Naive thymus-derived CD4-positive, alpha-beta T cell (primary cell): ENCODE measurements around the gene GCSH. TPM values are rescaled to one million over a fixed set of nuclear protein-coding genes. Genes with fewer than 3 reads are reported as not detected.

Source experiments
- ATAC-seq: fragments of 150-1000 bp; cut with Tn5 transposase; 2 replicates; pipeline ENCODE4 v1.10.0; 2021; ENCODE audit warnings: mild to moderate bottlenecking, moderate library complexity
- CTCF ChIA-PET: fragments of 350-600 bp; sonication (Branson Sonifier 250); formaldehyde crosslinking; loops from one replicate; lab custom pipeline; 2021; ENCODE audit warnings: antibody characterized with exemption; lab: Charles Lee
- POLR2A ChIA-PET: fragments of 350-600 bp; sonication (Branson Sonifier 250); formaldehyde crosslinking; loops from one replicate; lab custom pipeline; 2021; ENCODE audit warnings: antibody characterized with exemption, inconsistent platforms; lab: Charles Lee
- DNase-seq, 9 donors: peaks; one replicate each; pipeline versions ENCODE4 v3.0.0 to v3.0.0-alpha.2; 2020 to 2022; ENCODE audit warnings: mixed read lengths in 1 of 9
- H3K27ac ChIP-seq: one replicate; pipeline ENCODE4 v1.7.0; 2013; ENCODE audit warnings: mild to moderate bottlenecking, low read depth, low read length, moderate library complexity
- H3K27me3 ChIP-seq, 2 donors: one replicate each; pipeline ENCODE4 v1.7.0; 2013; ENCODE audit warnings: low read length in 2 of 2, mild to moderate bottlenecking in 2 of 2, moderate library complexity in 2 of 2; ENCODE audit not compliant: control insufficient read depth in 2 of 2, insufficient read depth in 2 of 2
- H3K36me3 ChIP-seq, 3 experiments: 1 replicate in 2 of 3; 2 replicates in 1 of 3; pipeline ENCODE4 v1.7.0; 2013; ENCODE audit warnings: low read length in 3 of 3, mild to moderate bottlenecking in 3 of 3, moderate library complexity in 1 of 3; ENCODE audit not compliant: insufficient read depth in 3 of 3, control insufficient read depth in 2 of 3
- H3K4me1 ChIP-seq, 2 donors: one replicate each; pipeline ENCODE4 v1.7.0; 2013; ENCODE audit warnings: low read length in 2 of 2, mild to moderate bottlenecking in 2 of 2, moderate library complexity in 1 of 2; ENCODE audit not compliant: control insufficient read depth in 2 of 2, insufficient read depth in 2 of 2
- H3K4me3 ChIP-seq: 2 replicates; pipeline ENCODE4 v1.7.0; 2013; ENCODE audit warnings: mild to moderate bottlenecking, low read length
- H3K9me3 ChIP-seq, 3 experiments: 1 replicate in 2 of 3; 2 replicates in 1 of 3; pipeline ENCODE4 v1.7.0; 2013; ENCODE audit warnings: low read length in 3 of 3; ENCODE audit not compliant: control insufficient read depth in 2 of 3
- H3K27ac Mint-ChIP-seq, 9 donors: one replicate each; pipeline ENCODE4 v1.8.0; 2020 to 2022; ENCODE audit warnings: mixed read lengths in 9 of 9, mild to moderate bottlenecking in 8 of 9, moderate library complexity in 5 of 9, inconsistent platforms in 2 of 9
- H3K27me3 Mint-ChIP-seq, 5 donors: one replicate each; pipeline ENCODE4 v1.8.0; 2021 to 2022; ENCODE audit warnings: mixed read lengths in 5 of 5, mild to moderate bottlenecking in 1 of 5
- H3K36me3 Mint-ChIP-seq, 5 donors: one replicate each; pipeline ENCODE4 v1.8.0; 2020 to 2022; ENCODE audit warnings: mixed read lengths in 5 of 5, mild to moderate bottlenecking in 3 of 5, inconsistent platforms in 1 of 5
- H3K4me1 Mint-ChIP-seq, 7 donors: one replicate each; pipeline ENCODE4 v1.8.0; 2020 to 2022; ENCODE audit warnings: mixed read lengths in 7 of 7, mild to moderate bottlenecking in 3 of 7, inconsistent platforms in 1 of 7
- H3K4me3 Mint-ChIP-seq, 10 donors: one replicate each; pipeline ENCODE4 v1.8.0; 2020 to 2022; ENCODE audit warnings: mild to moderate bottlenecking in 10 of 10, mixed read lengths in 10 of 10, moderate library complexity in 6 of 10, inconsistent platforms in 2 of 10
- H3K9me3 Mint-ChIP-seq, 11 donors: one replicate each; pipeline ENCODE4 v1.8.0; 2020 to 2022; ENCODE audit warnings: mixed read lengths in 11 of 11, mild to moderate bottlenecking in 4 of 11, inconsistent platforms in 1 of 11, moderate library complexity in 1 of 11
- intact Hi-C, 2 donors: fragments of 100-400 bp; cut with micrococcal nuclease; formaldehyde crosslinking; loops; one replicate each; pipeline ENCODE4 v1.15.1; 2023
- polyA plus RNA-seq, 2 donors: library from polyadenylated mRNA; unstranded; fragments of 300-500 nt; fragmentation: Illumina TruSeq; gene quantifications; one replicate each; pipeline ENCODE4 v1.2.3, GENCODE V29; 2021
- total RNA-seq, 6 experiments: library from RNA in 5 of 6; stranded (reverse) in 5 of 6; gene quantifications; 1 replicate in 5 of 6; 2 replicates in 1 of 6; pipeline ENCODE4 v1.2.3 and lab custom pipeline; 2021 to 2026

The GCSH gene
- total RNA-seq, result 1 to 10 TPM; 1.5 to 7.5 (median 4.9) TPM
- polyA plus RNA-seq, result 10 to 100 TPM in 1 of 2 donors, 1 to 10 TPM in 1; 9.7 to 10.7 TPM
- total RNA-seq (lab: John Stamatoyannopoulos, UW), result 0.40 reads per million

DNA sequence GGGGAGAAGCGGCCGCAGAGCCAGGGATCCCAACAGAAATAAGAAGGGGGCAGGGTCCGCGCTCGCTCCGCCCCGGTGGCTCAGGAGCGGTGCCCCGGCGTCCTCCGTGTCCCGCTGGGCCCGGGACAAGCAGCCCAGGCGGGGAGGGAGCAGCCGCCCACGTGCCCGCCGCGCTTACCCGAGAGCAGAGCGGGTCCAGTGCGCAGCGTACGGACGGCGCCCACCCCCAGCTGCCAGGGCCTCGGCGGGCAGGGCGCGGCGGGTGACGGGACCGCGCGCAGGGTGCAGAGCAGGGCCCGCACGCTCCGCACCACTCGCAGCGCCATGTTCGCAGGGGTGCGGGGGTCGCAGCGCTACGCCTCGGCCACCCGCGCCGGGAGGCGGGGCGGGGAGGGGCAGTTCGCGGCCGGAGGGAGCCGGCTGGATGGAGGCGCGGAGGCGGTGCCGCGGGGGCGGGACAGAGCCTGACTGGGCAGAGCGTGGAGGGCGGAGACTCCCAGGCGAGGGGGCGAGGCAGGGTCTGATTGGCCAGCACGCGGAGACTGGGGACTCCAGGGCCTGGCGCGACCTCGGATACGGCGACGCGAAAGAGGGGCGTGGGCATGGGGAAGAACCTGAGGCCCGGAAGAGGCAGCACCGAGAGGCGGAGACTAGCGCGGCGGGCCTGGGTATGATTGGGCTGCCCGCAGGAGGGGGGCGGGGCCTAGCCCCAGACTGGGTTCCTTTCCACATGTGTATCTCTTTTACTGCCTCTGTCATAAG is at the start of gene GCSH:
TSS of gene GCSH (minus strand) at position 443 of the 762 bp plus-strand sequence. CDS start at position 326, 117 bp downstream.
- POLR2A ChIA-PET, result no interaction called here
- H3K9me3 ChIP-seq, result no peaks in the 10 kb centered on the region
- H3K27me3 ChIP-seq, result no peaks in the 10 kb centered on the region
- peak within 1 kb of the TSS; percentile 67 for H3K27ac ChIP-seq
- Mint-ChIP-seq H3K4me1 (peaks cover 3 to 19% (median 9%) of the 10 kb centered on the region in 7 donors), H3K27me3 (no peaks in the 10 kb centered on the region), H3K9me3 (peaks cover 0 to 4% (median 0%) of the 10 kb centered on the region in 11 donors), H3K27ac (peak within 1 kb of the TSS; percentile 45 to 87 (median 71)), H3K36me3 (peaks cover 0 to 4% (median 0%) of the 10 kb centered on the region in 5 donors), H3K4me3 (peak within 1 kb of the TSS; percentile 72 to 93 (median 82))
- no peaks in the 10 kb centered on the region for H3K36me3 ChIP-seq
- intact Hi-C loops, result loop anchor here (1.0 to 10.0 kb wide), 9 partner anchors 19 to 651 kb away; partner anchors contain the start of genes ATMIN (in 2 of the 2), C16orf46 (in 2 of the 2), CENPN (in 2 of the 2) and CMIP (in 1 of the 2)
- CTCF ChIA-PET, result interaction anchor here (0.9 kb wide), 1 partner anchor 60 kb away, joined by 3 read pairs; the partner anchor contains the start of gene ATMIN
- H3K4me3 ChIP-seq, result peak within 1 kb of the TSS; percentile 71
- H3K4me1 ChIP-seq, result peaks cover 0 to 6% of the 10 kb centered on the region in 2 donors
- ATAC-seq (peak; percentile 98), DNase-seq (peak; percentile 94 to 99 (median 98))

DNA sequence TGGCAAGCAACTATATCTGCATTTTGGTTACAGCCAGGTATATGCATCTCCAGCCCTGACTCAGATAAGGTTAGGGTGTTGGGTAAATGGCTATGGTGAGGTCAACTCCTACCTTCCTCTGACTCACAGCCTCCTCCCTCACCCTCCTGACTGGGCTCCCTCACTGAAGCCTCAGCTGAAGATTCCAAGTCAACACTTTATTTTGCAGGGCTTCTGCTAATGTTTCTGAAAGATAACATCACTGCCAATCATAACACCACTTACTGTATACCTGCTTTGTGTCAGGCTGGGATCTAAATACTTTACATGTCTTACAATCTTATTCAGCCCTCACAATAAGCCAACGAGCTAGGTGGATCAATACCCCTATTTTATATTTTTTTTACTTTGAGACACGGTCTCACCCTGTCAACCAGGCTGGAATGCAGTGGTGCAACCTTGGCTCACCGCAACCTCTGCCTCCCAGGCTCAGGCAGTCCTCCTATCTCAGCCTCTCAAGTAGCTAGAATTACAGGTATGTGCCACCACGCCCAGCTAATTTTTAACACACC is 47.8 kb upstream of the GCSH start:
- H3K27ac Mint-ChIP-seq, result no peak overlapping the region
- ATAC-seq, result no peak
- POLR2A ChIA-PET, result no interaction called here

DNA sequence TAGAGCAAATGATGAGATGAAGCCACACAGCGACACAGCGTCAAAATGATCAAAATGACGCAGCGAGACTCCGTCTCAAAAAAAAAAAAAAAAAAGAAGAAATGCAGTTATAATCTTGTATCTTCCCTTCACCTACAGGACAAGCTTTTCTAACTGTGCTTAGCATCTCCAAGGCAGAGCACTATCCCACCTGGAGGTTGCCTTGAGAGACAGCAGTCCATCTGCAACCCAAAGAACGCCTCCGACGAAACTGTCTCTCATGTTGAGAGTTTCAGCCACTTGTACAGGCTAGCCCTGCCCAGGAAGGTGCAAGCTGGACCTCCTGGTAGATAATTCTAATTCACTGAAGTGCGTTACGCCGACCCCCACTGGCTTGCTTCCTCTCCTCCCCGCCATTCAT is 46.7 kb upstream of the GCSH start:
- intact Hi-C loops, result no loop called here

More for the DNA sequence above, 47.8 kb upstream of the GCSH start:
- H3K27me3 ChIP-seq, result no peaks in the 10 kb centered on the region
- H3K36me3 ChIP-seq, result no peaks in the 10 kb centered on the region
- Mint-ChIP-seq H3K27me3 (peaks cover 2 to 17% (median 6%) of the 10 kb centered on the region in 5 donors), H3K4me1 (no peaks in the 10 kb centered on the region), H3K9me3 (peaks cover 0 to 3% (median 0%) of the 10 kb centered on the region in 11 donors), H3K4me3 (no peak overlapping the region), H3K36me3 (no peaks in the 10 kb centered on the region)
- no peaks in the 10 kb centered on the region for H3K9me3 ChIP-seq
- CTCF ChIA-PET, result interaction anchor here (0.6 to 0.7 kb wide), 2 partner anchors 91 to 1245 kb away, joined by 3 to 4 read pairs; no protein-coding TSS in a partner anchor
- no peak for DNase-seq
- no peak overlapping the region for H3K27ac ChIP-seq
- H3K4me3 ChIP-seq, result no peak overlapping the region
- no peaks in the 10 kb centered on the region for H3K4me1 ChIP-seq
- intact Hi-C loops, result no loop called here

DNA sequence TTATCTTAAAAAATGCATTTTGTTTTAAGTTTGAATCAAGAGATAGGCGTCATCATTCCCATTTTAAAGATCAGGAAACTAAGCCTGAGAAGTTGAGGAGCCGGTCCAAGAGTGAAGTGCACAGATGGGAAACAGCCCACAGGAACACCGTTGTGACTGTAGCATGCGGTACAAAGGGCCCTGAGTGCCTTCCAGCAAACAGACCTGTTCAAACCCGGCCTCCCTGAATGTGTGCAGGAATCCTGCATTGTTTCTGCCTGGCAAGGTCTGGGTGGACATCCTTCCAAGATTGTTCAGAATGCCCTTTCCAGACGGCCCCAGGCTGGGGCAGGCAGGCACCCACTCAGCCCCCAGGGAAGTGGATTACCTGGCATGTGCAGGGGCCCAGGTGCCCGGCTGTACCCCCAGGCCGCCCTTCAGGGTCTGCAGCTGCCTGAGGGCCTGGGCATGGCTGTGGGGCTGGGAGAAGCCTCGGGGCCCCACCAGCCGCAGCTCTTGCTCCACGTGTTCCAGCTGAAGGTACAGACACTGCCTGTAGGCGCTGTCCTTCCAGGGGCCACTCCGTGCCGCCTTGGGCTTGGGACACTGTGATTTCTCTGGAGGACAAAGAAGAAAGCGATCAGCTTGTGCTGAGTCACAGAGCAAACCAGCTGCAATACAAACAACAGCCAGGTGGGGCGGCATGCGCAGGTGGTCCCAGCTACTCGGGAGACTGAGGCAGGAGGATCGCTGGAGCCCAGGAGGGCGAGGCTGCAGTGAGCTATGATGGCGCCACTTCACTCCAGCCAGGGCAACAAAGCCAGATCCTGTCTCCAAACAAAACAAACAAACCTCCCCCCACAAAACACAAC is 45.0 kb upstream of the GCSH start:
- no peaks in the 10 kb centered on the region for H3K27me3 ChIP-seq
- ATAC-seq, result no peak
- no peak for DNase-seq
- ChIA-PET POLR2A (no interaction called here), CTCF (no interaction called here)
- Mint-ChIP-seq H3K36me3 (no peaks in the 10 kb centered on the region), H3K27me3 (peaks cover 2 to 11% (median 6%) of the 10 kb centered on the region in 5 donors), H3K9me3 (peaks cover 0 to 1% (median 0%) of the 10 kb centered on the region in 11 donors), H3K4me3 (no peak overlapping the region), H3K4me1 (no peaks in the 10 kb centered on the region), H3K27ac (no peak overlapping the region)
- no peaks in the 10 kb centered on the region for H3K4me1 ChIP-seq
- H3K36me3 ChIP-seq, result no peaks in the 10 kb centered on the region
- no peak overlapping the region for H3K4me3 ChIP-seq
- intact Hi-C loops, result no loop called here
- H3K9me3 ChIP-seq, result no peaks in the 10 kb centered on the region
- no peak overlapping the region for H3K27ac ChIP-seq

More for the DNA sequence above, 46.7 kb upstream of the GCSH start:
- H3K27me3 Mint-ChIP-seq, result peaks cover 2 to 17% (median 6%) of the 10 kb centered on the region in 5 donors
- H3K27me3 ChIP-seq, result no peaks in the 10 kb centered on the region
- CTCF ChIA-PET, result no interaction called here
- H3K4me3 ChIP-seq, result no peak overlapping the region
- H3K4me1 Mint-ChIP-seq, result no peaks in the 10 kb centered on the region
- H3K9me3 Mint-ChIP-seq, result peaks cover 0 to 3% (median 0%) of the 10 kb centered on the region in 11 donors
- no peak overlapping the region for H3K27ac Mint-ChIP-seq
- no peaks in the 10 kb centered on the region for H3K36me3 Mint-ChIP-seq
- no peaks in the 10 kb centered on the region for H3K9me3 ChIP-seq
- H3K4me1 ChIP-seq, result no peaks in the 10 kb centered on the region
- no peak overlapping the region for H3K4me3 Mint-ChIP-seq
- DNase-seq (no peak), ATAC-seq (no peak)
- H3K27ac ChIP-seq, result no peak overlapping the region
- POLR2A ChIA-PET, result no interaction called here
- no peaks in the 10 kb centered on the region for H3K36me3 ChIP-seq

DNA sequence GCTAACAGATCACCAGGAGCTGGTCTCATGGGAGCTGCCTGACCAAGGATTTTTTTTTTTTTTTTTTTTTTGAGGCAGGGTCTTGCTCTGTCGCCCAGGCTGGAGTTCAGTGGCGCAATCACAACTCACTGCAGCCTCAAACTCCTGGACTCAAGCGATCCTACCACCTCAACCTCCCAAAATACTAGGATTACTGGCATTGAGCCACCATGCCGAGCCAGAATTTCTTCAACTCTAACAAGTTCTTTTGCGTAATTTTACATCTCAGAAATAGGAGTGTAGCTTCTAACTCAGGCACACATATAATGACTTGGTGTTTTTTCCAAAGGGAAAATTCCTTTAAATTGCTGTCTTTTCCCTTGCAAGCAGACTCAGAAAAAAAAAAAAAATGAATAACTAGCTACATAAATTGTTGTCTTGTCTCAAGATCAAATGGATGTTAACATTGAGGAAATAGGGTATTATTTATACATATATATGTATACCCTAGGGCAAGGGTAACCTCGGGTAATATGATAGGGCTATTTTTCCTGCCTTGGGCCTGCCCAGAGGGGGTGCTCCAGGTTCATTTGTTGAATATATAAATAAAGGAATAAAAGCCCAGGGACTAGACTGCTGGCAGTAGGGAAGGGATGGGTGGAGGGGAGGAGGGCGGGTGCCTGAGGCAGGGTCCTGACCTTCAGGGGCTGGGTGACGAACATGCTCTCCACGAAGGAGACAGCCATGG is 42.8 kb upstream of the GCSH start:
- ATAC-seq, result no peak
- Mint-ChIP-seq H3K36me3 (no peaks in the 10 kb centered on the region), H3K27ac (no peak overlapping the region), H3K4me3 (no peak overlapping the region), H3K27me3 (peaks cover 2 to 6% (median 5%) of the 10 kb centered on the region in 5 donors), H3K9me3 (no peaks in the 10 kb centered on the region), H3K4me1 (no peaks in the 10 kb centered on the region)
- CTCF ChIA-PET, result no interaction called here
- intact Hi-C loops, result no loop called here
- H3K9me3 ChIP-seq, result no peaks in the 10 kb centered on the region
- H3K36me3 ChIP-seq, result no peaks in the 10 kb centered on the region
- no peaks in the 10 kb centered on the region for H3K4me1 ChIP-seq
- no peak overlapping the region for H3K27ac ChIP-seq
- no peak overlapping the region for H3K4me3 ChIP-seq
- POLR2A ChIA-PET, result no interaction called here
- DNase-seq, result no peak
- H3K27me3 ChIP-seq, result no peaks in the 10 kb centered on the region

DNA sequence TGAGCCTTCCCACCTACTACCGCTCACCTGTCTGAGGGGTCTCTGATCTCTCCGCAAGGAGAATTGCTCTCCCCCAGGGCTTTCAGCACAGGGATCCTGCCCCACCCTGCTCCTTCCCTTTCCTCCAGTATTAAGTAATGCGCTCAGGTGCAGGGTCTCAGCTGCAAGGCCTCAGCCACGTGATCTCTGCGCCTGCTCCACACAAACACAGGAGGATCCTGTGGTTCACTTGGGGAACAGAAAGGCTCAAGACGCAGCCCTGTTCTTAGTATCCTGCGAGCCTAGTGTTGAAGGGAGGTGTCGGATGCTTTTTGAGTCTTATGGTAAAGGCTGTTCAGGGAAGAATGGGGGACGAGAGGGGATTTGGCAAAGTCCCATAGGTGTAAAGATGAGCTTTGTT is 41.6 kb upstream of the GCSH start:
- Mint-ChIP-seq H3K27ac (no peak overlapping the region), H3K4me3 (no peak overlapping the region), H3K36me3 (no peaks in the 10 kb centered on the region), H3K4me1 (no peaks in the 10 kb centered on the region), H3K27me3 (peaks cover 0 to 4% (median 0%) of the 10 kb centered on the region in 5 donors), H3K9me3 (no peaks in the 10 kb centered on the region)
- Histone ChIP-seq H3K4me3 (no peak overlapping the region), H3K36me3 (no peaks in the 10 kb centered on the region), H3K27ac (no peak overlapping the region), H3K27me3 (no peaks in the 10 kb centered on the region), H3K9me3 (no peaks in the 10 kb centered on the region), H3K4me1 (no peaks in the 10 kb centered on the region)
- no peak for DNase-seq
- CTCF ChIA-PET, result no interaction called here
- ATAC-seq, result no peak
- POLR2A ChIA-PET, result no interaction called here
- intact Hi-C loops, result no loop called here
